Measurements from ENCODE around the gene FAIM2.
A peak's percentile ranks its signal among the peaks of the same experiment; 100 is the strongest.

Gene FAIM2

DNA sequence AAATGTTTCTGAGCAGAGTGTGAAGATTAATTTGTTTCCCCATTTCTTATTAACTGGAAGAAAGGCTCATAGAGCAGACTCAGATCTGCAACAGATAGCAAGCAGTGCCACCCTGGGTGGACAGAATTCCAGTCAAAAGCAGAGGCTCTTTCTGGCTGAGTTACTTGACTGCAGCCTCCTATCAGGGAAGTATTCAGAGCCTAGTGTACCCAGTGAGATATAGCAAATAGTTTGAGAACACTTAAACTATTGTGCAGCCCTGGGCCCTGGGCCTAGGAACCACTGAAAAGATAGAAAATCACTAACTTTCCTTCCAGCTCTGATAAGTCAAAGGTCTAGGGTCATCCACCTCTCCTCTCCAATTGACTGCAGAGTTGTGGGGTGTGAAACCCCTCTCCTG is 35.6 kb upstream of the FAIM2 start:
- no peak for DNase-seq

DNA sequence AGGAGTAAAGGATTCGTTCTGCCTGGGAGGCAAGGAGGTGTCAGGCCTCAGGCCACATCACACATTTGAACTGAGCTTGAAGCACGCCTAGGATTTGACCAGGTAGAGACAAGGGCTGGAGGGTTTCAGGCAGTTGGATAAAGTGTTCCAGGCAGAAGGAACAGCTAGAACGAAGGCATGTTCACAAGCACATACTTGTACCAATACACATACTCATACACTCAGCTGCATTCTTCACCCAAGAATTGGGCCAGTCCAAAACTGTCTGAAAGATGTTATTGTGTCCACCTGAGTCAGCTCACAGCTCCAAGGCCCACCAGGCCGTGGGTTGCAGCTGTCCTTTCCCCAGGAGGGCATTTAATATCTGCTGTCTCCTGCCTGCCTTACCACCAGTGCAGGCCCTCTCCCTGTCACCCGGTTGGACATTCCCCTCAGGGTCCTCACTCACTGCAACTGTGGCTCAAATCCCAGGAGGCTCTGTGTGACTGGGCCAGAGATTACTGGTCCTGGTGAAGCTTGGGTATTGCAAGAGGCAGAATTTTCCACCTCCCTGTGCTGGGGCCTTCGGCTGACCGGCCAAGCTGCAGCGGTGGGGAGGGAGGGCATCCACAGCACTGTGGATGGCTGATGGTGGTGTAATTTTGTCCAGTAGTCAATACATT is 34.1 kb upstream of the FAIM2 start:
- no peak for DNase-seq

DNA sequence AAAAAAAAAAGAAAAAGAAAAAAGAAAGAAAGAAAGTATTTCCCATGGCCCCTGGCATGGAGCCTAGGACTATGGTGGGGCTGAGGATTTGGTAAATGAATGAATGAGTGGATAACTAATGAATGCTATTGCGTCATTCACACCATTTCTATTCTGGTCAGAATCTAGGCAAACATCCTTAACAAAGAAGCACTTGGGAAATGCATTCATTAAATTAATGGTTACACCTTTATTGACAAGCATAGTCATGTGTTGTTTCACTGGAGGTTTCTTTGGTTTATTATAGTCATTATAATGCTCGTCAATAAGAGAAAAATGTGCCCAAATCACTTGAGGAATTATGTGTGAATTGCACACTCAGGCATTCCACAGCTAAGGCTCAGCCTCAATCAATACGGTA is 33.2 kb upstream of the FAIM2 start:
- DNase-seq = no peak

DNA sequence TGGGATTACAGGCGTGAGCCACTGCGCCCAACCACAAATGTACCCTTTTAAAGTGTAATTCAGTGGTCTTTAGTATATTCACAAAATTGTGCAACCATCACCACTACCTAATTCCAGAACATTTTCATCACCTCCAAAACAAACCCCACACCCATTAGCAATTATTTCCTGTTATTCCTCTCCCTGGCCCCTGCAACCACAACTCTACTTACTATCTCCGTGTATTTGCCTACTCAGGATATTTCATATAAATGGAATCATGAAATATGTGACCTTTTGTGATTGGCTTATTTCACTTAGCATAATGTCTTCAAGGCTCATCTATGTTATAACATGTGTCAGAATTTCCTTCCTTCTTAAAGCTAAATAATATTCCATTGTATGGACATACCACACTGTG is 30.8 kb upstream of the FAIM2 start:
- no peak for DNase-seq

DNA sequence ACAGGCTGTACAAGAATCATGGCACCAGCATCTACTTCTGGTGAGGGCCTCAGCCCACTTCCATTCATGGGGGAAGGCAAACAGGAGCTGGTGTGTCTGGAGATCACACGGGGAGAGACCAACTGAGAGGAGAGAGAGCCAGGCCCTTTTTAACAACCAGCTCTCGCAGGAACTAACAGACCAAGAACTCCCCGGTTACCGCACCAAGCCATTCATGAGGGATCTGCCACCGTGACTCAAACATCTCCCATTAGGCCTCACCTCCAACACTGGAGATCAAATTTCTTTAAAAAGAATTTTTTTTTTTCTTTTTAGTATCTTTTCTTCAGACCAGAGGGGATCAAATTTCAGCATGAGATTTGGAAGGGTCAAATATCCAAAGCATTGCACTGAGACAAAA is 30.1 kb upstream of the FAIM2 start:
- DNase-seq = no peak

DNA sequence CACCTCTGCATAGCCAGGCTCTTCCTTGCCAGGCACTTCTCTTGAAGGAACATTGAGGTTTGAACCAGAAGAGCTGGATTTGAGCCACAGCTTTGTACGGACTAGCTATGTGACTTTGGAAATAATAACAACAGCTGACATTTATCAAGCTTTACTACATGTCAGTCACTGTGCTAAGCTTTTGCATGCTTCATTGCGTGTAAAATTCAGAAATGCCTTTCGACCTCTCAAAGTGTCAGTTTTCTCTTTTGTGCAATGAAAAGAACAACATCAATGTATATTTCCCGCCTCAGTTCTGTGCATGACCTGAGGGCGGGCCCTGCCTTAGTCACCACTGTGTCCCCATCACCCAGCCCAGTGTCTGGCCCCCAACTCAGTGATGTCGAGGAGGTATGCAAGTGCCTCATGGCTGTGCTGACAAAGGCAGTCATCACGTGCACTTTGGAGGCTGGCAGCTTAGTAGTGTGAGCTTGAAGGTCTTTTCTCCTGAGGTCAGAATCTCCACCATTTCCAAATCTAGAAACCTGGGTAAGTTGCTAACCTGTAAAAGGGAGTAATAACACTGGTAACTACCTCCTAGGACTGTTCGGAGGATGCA is 28.9 kb upstream of the FAIM2 start:
- no peak for DNase-seq

DNA sequence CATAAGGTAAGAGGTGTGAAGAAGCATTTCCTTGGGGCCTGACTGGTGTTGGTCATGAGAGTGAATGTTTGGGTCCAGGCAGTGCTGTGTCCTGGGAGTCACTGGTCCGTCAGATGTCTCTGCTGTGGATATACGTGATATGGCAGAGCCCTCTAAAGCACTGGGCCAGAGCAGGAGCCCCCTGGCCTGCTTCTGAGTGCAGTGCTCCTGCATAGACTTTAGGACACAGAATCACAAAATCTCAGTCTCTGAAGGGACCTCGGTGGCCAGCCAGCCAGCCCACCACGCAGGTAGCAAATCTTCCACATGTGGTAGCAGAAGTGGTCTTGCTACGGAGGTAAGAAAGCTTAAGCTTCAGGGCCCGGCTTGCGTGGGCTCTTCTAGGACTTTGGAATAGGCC is 28.3 kb upstream of the FAIM2 start:
- DNase-seq = no peak

DNA sequence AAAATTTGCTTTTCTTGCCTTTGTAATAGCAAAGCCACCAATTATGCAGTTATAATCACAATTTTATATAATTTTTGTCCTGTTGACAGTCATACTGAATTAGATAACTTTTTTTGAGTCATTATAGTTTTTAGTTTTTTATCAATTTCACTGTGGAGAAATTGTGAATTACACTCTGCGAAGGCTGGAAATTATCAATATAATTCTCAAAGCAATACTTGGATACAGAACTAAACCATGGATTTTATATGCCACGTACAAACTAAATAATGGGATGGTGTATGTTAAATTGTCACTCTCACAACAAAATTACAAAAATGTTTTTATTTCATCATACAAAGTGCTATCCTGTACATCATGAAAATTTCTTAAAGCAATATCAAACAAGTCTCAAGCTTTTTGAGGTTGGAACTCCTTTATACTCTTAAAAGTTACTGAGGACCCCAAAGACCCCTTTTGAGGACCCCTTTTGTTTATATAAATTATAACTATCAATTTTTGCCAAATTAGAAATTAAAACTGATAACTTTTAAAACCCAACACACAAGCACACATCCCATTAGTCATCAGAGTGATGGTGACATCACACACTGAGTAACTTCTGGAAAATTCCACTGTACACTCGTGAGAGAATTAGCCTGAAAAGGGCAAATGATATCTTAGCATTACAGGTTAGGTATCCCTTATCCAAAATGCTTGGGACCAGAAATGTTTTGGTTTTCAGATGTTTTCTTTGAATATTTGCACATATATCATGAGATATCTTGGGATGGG is 27.0 kb upstream of the FAIM2 start:
- DNase-seq = no peak

DNA sequence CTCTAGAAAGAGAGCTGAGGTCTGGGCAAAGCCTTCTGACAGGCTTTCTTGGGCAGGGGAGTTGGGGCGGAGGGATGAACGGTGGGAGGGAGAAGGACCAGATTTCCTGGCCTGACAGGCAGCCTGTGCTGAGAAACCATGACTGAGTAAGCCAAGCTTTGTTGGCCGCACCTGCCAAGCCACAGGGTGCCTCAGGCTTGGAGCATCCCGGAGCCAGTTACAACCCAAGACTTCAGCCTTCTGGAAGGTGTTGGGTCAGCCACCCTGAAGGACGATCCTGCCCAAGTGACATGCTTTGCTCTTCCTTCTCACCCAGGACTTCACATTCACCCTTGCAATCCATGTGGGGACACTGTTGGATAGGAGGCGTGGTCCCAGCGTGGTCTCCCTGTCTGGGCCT is 25.9 kb upstream of the FAIM2 start:
- no peak for DNase-seq

DNA sequence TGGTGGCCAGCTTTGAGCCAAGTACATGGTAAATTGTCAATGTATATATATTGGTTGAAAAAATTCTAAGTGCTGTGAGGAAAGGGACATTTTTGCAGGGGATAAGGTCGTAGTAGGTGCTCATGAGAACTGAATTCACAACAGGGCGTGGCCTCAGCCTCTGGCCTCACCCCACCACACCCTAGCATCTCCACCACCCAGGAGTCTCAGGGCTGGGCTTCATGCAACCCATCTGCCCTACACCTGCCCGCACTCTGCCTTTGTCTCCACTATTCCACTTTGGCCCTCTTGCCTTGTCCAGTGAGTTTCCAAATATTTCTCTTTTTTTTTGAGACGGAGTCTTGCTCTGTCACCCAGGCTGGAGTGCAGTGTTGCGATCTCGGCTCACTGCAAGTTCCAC is 24.8 kb upstream of the FAIM2 start:
- DNase-seq = no peak

DNA sequence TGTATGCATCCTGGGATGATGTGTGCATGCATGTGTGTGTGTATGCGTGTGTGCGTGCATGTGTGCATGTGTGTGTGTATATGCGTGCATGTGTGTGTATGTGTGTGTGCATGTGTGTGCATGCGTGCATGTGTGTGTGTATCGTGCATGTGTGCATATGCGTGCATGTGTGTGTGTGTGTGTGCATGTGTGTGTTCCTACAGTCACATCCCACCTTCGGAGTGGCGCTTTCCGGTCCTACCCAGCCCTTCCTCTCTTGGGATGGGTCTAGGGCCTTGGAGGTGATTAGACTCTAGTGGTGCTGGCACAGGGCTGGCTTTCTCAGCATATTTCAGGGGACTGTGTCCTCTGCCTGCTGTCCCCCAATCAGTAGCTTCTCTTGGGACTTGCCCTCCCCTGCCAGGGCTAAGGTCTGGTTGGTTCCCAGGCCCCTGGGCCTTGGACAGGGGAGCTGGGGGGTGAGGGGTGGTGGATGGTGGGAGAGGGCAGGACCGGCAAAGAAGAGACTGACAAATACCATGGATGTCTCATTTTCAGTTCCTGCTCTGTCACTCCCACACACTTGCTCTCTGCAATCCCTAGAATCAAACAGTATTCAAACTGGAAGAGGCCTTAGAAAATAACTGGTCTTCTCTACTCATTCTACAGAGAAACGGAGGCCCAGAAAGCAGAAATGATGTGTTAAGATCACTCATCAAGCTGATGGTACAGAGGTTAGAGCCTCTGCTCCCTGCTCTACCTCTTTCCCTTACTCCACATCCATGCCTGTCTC is 21.9 kb upstream of the FAIM2 start:
- DNase-seq = no peak

DNA sequence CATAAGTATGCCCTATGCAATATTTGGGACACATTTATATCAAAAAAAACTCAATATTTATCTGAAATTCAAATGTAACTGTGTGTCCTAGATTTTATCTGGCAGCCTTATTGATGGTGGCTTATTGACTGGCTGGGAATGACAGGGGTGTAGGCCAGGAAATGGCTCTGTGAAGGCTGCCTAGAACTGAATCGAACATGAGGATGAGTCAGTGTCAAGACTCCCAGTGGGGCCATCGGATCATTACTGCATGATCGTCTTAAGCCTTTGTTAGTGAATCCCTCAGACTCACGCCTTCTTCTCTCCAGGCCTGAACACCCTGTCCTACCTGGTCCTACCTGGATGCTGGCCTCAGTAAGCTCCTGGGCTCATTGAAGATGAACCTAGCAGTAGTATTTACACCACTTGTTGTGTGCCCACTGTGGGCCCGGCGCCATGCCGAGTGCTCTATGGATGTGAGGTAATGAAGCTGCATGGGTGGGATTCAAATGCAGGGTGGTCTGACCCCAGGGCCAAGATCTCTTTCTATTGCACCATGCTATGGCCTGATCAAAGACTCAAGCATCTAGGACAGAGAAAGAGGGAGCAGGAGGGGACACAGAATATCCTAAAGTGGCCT is 21.0 kb upstream of the FAIM2 start:
- no peak for DNase-seq

DNA sequence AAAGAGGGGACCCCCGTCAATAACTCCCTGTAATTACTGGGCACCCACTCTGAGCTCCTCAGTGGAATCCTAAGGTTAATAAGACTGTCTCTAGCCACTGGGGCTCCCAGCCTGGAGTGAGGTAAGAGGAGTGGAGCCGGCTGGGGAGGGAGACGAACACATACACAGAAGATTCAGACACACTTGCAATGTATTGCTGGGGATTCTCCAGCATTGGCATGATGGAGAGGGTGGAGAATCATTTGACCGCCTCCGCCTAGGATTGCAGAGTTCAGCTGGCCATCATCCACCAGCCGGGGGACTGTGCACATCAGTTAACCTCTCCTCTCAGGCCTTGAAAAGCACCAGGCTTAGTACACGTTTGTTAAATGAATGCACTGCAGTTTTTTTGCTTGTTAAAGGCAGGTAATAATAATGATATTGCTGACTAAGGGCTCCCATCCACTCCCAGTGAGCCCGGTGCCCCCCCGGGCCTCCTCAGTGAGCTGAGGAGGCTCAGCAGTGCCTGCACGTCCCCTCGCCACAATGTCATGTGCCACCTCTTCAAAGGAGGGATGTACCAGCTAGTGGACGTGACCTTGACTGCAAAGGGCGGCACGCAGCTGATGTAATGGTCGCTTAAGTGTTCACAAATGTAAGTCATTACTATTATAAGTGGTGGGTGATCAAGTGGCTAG is 20.3 kb upstream of the FAIM2 start:
- DNase-seq = no peak

DNA sequence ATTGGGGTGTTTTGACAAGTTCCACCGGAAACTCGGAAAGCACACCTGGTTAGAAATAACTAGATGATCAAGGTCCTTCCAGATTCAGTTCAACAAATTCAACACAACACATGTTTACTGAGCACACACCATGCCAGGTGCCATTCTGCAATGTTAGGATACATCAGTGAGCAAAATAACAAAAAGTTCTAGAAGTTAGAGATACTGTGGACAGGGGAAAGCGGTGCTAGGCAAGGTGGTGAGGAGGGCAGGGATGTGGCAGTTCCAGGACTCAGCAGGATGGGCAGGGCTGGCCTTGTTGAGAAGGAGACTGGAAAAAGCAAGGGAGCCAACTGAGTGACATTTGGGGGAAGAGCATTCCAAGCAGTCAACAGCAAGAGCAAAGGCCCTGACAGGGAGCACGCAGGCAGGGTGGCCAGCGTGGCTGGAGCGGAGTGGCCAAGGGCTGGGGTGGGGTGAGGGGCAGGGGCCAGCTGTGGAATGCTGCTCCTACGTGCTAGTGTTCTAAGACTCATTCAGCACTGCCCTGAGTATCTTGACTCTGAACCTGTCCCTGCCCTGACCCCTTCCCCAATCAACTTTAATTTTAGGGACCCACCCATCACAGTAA is 19.4 kb upstream of the FAIM2 start:
- DNase-seq = no peak

DNA sequence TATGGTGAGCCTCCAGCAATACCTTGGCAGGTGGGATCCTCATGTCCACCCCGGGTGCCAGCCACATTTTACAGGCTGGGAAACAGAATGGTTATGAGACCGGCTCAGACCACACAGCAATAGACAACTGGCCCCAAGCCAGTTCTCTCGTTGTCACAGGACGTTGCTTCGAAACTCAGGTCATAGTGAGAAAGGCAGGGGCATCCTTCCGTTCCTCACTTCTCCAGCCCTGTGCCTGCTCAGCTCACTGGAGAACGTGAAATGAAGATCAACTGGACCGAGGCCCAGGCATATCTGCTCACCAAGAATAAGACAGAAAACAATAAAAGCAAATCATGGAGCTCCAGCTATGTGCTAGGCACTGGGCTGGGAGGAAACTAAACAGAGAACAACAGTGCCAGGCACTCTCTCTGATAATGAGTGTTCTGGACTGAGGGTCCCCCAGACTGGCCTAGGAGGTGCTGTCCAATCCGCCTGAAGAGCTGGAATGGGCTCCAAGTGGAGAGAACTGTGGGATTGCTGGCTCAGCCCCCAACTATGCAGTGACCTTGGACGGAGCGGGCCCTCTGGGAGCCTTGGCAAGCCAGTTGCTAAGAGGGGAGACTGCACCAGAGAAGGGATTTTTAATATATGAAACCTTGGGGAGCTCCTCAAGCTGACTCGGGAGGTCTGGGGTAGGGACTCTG is 18.8 kb upstream of the FAIM2 start:
- no peak for DNase-seq

DNA sequence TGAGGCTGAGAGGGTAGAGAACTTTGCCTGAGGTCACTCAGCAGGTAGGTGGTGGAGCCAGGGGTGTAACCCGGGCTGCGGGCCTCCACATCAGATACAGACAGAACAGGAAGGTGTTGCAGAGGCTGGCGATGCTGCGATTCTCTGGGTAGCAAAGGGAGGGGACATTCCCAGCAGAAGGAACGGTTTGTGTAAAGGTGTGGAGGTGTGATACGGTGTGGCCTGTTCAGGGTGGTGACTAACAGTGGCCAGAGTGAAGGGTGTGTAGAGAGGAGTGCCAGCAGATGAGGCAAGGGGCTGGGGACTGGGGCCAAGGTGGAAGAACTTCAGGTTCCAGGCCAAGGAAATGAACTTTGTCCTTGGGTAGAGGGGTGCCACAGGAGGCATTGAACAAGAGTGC is 18.2 kb upstream of the FAIM2 start:
- no peak for DNase-seq

DNA sequence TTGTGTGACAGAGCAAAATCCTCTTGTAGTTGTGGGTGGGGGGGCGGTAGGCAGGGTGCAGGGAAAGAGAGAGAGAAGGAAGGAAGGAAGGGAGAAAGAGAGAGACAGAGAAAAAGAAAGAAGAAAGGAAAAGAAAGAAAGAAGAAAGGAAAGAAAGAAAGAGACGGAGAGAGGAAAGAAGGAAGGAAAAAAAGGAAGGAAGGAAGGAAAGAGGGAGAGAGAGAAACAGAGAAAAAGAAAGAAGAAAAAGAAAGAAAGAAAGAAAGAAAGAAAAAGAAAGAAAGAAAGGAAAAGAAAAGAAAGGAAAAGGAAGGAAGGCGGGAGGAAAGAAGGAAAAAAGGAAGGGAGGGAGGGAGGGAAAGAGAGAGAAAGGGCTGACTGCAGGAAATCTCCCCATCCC is 17.6 kb upstream of the FAIM2 start:
- DNase-seq = no peak

DNA sequence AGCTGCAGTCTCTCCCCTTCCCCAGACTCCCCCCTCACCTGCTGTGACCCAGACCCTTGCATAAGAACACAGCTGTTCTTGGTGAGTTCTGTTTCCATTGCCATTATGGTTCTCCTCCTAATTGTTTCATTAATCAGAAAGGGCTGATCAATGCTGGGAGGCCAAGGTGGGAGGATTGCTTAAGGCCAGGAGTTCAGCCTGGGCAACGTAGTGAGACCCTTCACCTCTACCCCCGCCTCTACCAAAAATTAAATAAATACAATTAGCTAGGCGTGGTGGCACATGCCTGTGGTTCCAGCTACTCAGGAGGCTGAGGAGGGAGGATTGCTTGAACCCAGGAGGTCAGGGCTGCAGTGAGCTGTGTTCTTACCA is 17.2 kb upstream of the FAIM2 start:
- DNase-seq = no peak

DNA sequence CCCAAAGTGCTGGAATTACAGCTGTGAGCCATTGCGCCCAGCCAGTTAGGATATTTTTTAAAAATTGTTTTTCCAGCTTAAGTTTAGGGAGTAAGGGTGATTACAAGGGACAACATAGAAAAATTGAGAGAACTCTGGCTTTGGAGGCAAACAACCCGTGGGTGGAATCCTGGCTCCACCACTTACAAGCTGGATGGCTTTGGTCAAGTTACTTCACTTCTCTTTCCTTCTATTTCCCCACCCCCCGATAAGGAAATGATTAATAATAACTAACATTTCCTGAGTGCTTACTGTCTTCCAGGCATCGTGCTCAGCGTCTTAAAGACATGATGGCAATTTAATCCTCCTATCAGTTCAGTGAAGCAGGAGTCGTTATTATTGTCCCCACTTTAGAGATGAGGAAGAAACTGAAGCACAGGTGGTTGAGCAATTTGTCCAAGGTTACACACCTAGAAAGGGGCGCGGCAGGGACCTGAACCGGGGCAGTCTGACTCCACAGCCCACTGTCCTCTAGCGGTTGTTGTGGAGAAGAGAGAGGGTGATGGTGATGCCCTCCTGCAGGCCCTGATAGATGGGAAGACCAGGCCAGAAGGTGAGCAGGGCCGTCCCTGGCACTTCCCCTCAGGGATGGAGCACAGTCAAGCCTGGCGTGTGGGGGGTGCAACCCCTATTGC is 16.7 kb upstream of the FAIM2 start:
- DNase-seq = peak; percentile 25 to 47

DNA sequence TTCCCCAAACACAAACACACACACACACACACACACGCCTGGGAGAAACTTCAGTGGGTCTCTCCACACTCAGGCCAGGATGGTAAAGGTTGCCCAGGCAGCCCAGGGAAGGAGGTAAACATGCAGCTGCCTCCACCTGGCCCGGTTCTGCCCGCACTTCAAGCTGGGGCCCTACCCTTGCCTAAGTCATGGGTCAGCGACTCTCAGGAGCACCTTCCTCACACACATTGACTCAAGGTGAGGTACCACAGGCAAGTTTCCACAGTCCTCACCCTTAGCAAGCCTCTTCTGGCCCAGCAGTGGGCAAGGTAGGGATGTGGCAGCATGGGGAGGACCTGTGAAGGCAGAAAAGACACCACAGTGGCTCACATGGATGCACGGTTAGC is 14.1 kb upstream of the FAIM2 start:
- no peak for DNase-seq

DNA sequence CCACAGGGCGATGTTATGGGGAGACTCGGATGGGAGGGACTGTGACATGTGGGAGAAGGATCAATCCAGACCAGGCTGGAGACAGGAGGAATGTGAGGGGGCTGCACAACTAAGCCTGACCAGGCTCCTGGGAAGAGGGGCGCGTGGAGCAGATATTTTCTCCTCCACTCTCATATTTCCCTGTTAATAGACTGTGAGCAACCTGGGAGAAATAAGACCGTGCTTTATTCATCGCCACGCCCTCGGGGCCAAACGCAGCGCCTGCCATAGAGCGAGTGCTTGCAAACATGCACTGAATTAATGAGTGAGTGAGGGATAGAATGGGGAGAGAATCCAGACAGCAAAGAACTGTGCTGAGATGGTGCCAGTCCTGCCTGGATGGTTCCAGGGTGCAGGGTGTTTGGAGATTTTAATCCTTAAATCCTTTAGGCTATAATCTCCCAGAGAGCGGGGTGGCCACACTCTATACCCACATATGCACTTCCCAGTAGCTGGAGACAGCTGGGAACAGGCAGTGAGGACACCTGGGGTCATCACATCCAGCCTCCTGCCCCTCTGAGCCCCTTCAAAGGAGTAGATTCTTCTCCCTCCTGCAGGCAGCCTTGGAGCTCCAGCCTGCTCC is 13.6 kb upstream of the FAIM2 start:
- DNase-seq = no peak
